Measurements from ENCODE around the gene CNST.

- no peak for TF ChIP-seq EZH2 (optimal IDR thresholded peaks at IDR 0.05; ENCODE audit: low read depth, low read length)
- TF ChIP-seq, protein P1, sequence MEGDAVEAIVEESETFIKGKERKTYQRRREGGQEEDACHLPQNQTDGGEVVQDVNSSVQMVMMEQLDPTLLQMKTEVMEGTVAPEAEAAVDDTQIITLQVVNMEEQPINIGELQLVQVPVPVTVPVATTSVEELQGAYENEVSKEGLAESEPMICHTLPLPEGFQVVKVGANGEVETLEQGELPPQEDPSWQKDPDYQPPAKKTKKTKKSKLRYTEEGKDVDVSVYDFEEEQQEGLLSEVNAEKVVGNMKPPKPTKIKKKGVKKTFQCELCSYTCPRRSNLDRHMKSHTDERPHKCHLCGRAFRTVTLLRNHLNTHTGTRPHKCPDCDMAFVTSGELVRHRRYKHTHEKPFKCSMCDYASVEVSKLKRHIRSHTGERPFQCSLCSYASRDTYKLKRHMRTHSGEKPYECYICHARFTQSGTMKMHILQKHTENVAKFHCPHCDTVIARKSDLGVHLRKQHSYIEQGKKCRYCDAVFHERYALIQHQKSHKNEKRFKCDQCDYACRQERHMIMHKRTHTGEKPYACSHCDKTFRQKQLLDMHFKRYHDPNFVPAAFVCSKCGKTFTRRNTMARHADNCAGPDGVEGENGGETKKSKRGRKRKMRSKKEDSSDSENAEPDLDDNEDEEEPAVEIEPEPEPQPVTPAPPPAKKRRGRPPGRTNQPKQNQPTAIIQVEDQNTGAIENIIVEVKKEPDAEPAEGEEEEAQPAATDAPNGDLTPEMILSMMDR (IDR thresholded peaks at IDR 0.05; ENCODE audit: low read length): no peak
- no peak for TF ChIP-seq EZH2phosphoT487 (IDR thresholded peaks at IDR 0.05; ENCODE audit: low read length)
These were observed 101.5 kb downstream of the CNST start for GRCh38 chr1:246667773-246668172.
